ENCODE results near the gene CST11.
A peak's percentile ranks its signal among the peaks of the same experiment; 100 is the strongest.

Gene CST11

DNA sequence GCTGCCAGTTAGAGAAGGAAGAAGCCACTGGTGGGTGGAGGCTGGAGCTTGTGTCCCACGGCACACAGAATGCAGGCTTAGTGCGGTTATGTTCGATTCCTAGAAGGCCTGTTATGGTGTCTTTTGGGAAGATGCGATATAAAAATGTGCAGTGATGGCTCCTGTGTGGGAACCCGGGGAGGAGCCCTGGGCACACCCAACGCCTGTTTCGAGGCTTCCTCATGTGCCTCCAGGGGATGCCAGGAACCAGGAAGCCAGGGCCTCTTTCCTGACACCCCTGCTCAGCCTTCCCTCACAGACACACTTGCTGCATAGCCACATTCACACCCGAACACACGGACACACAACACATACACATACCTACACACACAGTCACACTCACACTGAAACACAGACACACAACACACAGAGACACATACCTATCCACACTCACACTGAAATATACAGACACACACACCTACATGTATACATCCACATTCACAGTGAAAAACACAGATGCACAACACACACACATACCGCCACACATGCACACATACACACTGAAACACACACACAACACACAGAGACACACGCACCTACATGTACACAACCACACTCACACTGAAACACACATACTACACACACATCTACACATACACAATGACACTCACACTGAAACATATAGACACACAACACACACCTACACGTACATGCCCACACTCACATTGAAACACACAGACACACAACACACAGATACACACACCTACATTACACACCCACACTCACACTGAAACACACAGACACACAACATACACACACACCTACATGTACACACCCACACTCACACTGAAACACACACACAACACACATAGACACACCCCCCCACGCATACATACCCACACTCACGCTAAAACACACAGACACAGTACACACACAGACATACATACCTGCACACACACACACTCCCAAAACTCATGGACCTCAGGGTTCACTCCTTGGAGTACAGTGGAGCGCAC is 1.2 kb upstream of the CST11 start:
- DNase-seq = no peak

DNA sequence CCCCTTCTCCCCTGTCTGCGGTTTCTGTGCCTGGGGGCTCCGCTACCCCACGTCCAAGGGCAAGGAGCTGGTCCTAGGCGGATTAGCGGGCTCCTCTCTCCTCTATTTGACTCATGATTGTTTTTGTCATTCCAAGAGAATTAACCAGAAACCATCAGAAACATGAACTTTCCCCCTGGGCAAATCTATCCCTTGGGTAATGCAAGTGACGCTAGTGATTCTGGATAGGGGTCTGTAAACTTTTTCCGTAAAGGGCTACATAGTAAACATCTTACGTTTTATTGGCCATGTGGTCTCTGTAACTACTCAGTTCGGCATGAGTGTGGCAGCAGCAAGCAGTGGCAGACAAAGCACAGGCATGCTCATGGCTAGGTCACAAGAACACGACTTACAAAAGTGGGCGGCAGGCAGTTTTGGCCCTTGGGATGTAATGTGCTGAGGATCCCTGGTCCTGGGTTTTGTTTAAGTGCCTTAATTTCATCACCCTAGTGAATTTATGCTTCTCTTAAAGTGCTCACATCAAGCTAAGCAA is 654 bp downstream of the CST11 start:
- no peak for DNase-seq

DNA sequence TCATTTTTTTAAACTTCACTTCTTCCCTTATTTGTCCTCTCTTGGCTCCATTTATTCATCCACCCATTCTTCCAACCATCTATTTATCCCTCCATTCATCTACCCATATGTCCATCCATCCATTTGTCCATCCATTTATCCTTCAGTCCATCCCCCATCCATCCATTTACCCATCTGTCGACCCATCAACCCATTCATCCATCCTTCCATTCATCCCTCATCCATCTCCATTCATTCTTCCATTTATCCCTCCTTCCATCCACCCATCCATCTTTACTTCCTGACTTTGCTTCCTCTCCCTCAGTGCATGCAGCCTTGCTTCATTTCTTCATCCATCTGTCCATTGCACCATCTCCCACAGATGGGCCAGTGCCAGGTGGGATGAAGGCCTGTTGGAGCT is 1.8 kb downstream of the CST11 start:
- DNase-seq = no peak

DNA sequence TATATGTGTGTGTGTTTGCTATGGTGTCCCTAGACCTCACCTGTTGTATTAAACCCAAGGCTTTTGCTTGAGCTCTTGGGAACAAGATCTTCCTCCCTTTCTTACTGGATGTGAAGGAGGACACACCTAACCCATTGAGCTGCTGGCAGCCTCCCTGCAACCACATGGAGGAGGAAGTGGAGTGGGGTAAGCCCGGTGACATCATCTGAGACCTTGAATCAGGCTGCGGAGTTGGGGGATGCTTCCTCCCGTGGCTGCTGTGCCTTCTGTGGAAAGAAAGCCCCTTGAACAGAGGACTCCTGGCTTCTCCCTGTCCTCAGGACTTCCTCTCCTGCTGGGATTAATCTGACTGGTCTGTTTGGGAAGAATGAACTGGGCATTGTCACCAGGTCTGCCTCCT is 3.3 kb downstream of the CST11 start:
- no peak for DNase-seq

DNA sequence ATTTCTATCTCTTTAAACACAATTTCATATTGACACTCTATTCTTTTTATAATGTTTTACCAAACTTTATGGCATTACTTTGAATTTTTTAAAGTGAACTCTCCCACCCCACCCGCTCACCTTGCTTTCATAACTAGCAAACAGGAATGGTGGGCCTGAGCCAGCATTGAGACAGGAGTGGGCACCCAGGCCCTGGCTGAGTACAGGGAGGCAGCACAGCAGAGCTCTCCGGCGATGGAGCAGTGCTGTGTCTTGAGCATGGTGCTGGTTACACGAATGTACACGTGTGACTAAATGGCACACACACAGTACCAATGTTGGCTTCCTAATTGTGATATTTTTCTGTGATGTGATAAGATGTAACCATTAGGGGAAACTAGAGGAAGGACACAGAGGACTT is 4.5 kb downstream of the CST11 start:
- no peak for DNase-seq

DNA sequence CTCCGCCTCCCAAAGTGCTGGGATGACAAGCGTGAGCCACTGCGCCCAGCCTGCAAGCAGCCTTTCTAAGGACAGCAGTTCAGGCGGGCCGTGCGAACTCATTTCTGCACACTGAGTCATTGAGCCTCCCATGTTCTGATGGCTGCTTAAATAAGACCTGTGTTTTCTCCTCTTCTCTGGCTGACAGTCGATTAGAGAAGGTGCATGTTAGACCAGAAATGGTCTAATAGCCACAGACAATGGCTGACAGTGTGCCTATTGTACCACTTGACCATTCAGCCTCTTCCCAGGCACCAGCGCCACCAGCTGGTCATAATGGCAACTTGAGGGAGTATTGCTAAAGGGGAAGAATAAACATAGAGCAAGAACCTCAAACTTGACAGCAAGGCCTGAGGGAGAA is 6.2 kb downstream of the CST11 start:
- no peak for DNase-seq

DNA sequence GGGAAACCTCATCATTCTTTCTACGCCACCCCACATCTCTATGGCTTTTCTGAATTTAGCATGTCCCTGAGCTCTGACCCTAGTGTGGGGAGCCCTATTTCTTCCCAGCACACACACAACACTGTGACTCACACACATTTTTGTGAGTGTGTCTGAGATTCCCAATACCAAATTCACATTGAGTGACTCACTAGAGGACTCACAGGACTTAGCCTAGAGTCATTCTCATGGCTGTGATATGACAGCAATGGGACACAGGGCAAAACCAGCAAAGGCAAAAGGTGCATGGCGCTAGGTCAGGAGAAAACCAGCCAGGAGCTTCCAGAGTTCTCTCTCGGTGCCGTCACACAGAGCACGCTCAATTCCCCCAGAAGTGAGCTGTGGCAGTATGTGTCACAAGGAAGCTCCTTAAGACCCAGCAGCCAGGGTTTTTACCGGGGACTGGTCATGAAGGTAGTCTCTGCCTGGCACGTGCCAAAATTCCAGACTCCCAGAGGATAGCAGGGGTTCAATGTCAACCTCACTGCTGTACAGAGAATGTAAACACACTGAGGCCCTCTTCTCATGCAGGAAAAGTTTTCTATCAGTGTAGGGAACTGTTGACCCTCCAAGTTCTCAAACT is 7.0 kb downstream of the CST11 start:
- DNase-seq = no peak

DNA sequence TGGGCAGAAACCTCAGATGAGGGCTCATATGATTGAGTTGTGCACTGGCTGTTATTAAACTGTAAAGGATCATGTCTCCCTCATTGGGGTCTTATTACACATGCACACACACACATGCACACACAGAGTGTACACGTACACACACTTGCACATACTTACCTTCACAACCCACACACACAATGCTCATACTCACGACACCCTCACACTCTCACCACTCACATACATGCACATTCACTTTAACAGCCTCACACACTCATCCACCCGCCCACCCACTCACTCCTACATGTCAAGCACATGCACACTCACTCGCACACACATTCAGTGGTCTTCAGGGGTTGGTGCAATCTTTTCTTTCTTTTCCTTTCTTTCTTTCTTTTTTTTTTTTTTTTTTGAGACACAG is 7.8 kb downstream of the CST11 start:
- no peak for DNase-seq

DNA sequence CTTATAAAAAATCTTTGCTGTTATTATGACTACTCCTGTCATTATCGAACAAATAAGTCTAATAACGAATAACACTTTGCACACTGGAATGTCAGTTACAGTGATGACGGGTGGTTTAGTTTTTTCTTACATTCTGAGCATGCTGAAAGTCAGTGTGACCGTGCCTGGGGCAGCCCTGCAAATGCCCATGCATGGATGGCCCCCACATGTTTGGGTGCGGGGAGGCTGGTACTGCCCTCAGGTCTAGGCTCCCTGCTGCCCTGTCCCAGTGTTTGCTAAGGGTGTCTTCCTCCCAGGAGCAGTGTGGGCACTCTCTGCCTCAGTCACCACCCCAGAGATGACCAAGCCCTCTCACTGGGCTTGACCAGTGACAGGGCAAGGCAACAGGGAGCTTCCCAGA is 10.2 kb downstream of the CST11 start:
- DNase-seq = no peak

DNA sequence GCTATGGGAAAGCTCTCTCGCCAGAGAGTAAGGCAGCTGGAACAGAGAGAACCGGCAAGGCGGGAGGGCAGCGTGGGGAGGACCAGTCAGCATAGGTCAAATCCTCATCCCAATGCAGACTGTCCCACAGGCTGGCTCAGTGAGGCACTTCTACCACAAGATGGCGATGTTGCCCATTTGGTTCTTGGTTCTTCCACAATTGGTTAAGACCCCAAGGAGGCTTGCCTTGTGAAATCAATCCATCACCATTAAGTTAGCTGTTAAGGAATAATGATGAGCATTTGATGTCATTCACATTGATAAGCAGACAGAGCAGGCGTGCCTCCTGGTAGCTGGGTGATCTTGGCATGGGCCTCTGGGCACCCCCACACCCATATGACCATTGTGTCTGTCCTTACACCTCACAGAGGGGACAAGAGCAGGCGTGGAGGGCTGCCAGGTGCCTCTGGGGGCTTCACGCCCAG is 10.8 kb downstream of the CST11 start:
- peak; percentile 43 for DNase-seq

DNA sequence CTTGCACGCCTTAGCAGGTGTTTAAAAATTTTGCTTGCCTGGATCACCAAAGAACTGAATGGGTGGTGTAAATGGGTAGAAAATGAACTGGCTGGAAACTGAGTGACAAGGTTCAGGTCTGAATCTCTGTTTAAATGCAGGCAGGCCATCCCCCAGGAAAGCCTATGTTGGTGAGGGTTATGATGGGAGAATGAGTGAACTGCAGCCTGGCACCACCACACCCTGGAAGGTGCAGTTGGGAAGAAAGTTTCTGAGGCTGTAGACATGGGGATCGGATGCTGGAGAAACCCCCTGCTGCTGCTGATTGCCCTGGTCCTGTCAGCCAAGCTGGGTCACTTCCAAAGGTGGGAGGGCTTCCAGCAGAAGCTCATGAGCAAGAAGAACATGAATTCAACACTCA is 12.7 kb downstream of the CST11 start:
- no peak for DNase-seq

DNA sequence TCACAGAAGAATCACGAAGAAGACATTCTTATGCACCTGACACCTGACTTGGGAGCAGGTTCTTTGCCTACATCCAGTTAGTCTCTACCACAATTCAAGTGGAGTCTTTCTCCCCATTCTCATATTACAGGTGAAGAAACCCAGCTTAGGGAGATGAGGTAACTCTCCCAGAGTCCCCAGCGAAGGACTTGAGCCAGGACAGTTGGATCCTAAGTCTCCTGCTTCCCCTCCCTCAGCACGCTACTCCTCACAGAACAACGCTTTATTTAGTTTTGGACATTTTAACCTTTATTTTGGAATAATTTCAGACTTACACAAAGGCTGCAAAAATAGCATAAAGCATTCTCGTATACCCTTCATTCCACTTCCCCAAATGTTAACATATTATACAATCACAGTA is 14.0 kb downstream of the CST11 start:
- DNase-seq = no peak

DNA sequence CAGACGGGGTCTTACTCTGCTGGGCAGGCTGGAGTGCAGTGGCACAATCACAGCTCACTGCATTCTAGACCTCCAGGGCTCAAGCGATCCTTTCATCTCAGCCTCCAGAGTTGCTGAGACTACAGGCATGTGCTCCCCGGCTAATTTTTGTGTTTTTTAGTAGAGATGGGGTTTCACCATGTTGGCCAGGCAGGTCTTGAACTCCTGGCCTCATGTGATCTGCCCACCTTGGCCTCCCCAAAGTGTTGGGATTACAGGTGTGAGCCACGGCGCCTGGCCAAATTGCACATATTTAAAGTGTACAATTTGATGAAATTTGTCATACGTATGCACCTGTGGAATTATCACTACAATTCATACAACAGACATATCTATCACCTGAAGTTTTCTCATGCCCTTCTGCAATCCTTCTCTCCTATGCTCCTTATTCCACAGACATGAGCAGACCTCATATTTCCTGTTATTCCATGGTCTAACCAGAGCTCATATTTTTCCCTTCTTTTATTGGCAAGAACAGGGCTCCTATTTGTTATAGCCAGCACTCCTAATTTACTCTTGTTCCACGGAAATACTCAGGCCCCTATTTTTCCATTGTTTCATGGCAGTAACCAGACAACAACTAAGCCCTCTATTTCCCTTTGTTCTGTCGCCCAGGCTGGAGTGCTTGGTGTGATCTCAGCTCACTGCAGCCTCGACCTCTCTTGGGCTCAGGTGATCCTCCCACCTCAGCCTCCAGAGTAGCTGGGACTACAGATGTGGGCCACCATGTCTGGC is 15.4 kb downstream of the CST11 start:
- DNase-seq = no peak

DNA sequence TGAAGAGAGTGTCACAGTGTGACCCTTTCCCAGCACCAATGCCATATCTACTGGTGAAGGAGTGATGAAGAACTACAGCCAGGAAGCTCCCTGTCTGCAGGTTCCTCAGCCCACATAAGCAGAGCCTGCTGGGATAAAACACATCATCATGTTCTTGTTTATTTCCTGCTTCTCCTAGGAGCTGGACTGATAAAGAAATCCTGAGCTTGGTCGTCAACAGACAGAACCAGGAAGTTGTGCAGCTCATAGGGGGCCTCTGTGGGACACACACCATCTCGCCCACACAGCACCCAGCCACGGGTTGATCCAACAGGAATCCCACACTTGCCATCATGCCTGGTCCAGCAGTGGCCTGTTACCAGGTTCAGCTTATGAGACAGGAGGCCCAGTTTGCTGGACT is 16.0 kb downstream of the CST11 start:
- no peak for DNase-seq

DNA sequence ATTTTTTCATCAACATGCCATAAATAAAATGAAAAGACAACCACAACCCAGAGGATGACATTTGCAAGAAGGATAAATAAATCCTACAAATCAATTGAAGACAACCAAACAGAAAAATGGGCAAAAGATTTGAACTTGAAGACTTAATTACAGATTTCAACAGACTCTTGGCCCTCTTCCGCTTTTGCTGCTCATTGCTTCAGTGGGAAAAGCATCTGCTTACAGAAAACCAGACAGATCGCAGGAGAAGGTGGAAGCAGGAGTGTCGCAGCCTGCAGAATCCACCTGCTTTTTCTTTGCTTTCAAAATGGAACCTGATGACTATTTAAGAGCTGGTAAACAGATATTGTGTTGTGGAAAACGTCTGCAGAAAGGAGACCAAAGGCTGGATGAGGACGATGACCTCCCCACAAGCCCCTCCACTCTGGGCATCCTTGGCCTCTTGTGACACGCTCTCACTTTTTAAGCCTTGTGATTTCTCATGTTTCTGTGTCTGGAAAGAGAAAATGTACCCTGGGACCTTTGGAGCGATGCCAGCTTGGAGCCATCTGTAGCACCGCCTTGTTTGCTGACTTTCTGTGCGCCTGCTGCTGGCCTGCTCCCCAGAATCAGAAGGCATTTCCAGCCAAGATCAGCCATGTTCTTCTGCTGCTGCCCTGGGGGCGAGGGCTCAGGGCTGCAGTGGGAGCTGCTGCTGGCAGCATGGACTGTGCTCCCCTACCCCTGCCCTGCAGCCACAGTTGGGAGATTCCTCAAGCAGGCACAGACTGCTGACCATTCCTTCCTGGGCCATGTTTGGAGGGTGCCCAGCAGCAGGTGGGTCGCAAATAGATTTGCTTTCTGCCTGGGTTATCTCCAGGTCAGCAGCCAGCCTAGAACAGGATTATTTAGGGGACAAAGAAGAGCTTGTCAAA is 16.8 kb downstream of the CST11 start:
- DNase-seq = no peak

DNA sequence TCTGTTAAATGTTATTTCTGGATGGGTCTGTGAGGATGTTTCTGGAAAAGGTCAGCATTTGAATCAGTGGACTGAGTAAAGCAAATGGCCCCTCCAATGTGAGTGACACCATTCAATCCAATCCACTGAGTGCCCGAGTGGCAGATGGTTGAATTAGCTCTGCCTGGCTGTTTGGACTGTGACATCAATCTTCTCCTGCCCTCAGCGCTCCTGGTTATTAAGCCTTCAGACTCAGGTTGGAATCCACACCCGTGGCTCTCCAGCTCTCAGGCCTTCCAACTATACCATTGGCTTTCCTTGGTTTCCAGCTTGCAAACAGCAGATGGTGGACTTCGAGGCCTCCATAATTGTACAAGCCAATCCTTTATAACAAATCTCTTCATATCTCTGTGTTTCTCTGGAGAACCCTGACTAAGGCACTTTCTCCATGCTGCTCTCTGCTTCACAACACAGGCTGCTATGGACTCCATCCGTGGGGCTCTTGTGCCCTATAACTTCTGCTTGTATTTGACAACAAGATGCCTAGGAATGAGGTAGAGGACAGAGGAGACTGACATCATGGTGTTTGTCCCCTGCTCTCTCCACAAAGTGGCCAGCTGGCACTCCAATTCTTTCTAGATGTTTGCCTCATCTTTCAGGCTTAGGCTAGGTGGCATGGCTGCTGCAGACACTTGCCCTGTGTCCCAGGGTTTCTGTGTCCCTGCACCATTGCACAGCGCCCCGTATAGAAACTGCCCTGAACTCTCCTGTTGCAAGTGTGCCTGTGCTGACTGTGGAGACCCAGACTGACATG is 18.0 kb downstream of the CST11 start:
- no peak for DNase-seq

DNA sequence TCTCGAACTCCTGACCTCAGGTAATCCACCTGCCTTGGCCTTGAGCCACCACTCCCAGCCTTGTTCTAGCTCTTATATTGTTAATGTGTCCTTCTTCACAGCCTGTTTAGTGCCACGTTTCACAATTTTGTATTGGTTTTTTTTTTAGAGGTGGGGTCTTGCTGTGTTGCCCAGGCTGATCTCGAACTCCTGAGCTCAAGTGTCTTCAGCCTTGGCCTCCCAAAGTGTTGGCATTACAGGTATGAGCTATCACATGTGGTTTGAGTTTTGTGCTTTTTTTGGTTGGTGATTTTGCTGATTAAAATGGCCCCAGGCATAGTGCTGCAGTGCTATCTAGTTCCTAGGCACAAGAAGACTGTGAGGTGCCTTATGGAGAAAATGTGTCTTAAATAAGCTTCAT is 19.0 kb downstream of the CST11 start:
- no peak for DNase-seq

DNA sequence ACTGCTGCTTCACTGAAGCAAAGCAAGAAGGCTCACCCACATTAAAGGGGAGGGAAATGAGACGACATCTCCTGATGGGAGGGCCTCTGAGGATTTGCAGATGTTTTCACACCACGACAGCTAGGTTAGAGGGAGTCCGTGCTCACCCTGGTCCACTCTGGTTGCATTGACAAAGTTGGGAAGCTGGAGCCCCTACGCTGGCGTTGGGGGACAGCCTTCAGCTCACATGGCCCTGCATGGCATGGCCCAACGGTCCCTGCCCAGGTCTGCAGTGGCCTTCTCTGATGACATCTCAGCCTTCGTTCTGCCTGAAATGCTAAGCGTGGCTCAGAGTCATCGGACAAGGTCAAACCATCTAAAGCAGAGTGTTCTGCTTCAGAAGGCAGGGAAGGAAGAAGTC is 27.5 kb downstream of the CST11 start:
- no peak for DNase-seq

DNA sequence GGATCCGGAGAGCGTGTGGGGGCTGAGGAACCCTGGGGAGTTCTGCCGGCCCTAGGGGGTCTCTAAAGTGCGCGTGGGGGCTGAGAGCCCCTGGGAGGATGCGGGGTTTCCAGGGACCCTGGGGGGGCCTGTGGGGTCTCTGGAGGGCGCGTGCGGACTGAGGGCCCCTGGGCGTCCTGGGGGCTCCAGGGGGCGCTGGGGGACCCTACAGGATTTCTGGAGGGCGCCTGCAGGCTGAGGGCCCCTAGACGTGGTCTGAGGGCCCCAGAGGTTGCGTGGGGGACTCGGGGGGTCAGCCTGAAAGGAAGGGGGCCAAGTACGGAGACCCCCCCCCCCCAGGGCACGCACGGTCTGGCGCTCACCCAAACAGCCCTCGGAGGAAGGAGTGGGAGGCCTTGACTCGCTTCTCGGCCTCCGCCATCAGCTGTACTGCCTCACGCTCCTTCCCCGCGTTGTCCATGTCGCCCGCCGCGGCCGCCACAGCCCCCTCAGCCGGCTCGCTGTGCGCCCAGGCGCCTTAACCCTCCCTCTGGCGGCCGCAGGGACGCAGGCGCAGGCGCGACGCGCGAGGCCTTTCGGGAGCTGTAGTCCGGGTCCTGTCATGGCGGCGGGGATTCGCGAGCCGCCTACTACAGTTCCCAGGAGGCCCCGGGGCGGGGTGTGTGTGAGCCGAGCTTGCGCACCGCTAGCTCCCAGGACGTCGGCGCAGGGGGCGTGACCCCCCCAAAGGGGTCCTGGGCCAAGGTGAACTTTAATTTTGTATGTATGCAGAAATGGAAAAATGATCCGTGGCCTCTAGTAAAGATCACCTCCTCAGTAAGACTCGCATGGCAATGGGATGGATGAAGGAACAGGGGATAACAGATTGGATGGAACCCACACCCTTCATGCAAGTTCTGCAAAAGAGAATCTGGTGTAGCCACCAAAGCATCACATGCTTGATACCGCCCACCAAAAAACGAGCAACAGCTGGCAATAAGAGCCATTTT is 31.4 kb downstream of the CST11 start, which contains the start of gene NAPB:
Gene NAPB (minus strand): TSS at position 546 of the 989 bp plus-strand sequence. CDS start 86 bp downstream, at position 460.
- peak; percentile 95 for DNase-seq

Data from NK-92 treated with Interleukin-12 subunit alpha and Interleukin-12 subunit beta, amount 100 ng/mL, for 24 hours (cell line).